Stimulated activated CD8-positive, alpha-beta memory T cell treated with anti-CD3 and anti-CD28 coated beads, Interleukin-4, amount 100 ng/mL, for 4 hours (primary cell): ENCODE data around the gene AMOTL2.

Source experiments
- DNase-seq, 2 donors: peaks; one replicate each; pipeline ENCODE4 v3.0.0-alpha.2; 2020; ENCODE audit warnings: low read depth in 2 of 2, low spot score in 1 of 2

Gene AMOTL2

DNA sequence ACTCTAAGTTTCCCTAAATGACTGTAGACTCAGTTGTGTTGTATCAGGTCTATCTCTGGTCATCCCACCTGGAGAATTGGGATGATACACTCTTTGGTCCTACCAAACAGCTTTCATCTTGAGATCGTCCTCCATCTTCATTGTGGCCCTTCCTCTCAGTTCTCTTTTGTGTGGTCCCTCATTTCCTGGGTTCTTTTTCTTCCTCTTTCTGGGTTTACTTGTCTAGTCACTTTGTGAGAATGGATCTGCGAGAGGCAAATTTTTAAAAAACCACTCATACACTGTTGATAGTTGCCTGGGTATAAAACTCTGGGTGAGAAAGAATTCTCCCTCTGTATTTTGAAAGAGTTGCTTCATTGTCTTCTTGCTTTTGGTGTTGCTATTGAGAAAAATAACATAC is 6.0 kb upstream of the AMOTL2 start:
- DNase-seq = no peak

GRCh38 chr3:134378818-134379217 is 4.6 kb upstream of the AMOTL2 start:
- DNase-seq = no peak

- no peak for DNase-seq
These were observed 4.1 kb upstream of the AMOTL2 start for GRCh38 chr3:134378384-134378783.

GRCh38 chr3:134377896-134378295 is 3.6 kb upstream of the AMOTL2 start:
- DNase-seq = no peak

GRCh38 chr3:134376786-134377426 is 2.7 kb upstream of the AMOTL2 start:
- DNase-seq = no peak

- DNase-seq = no peak
These were observed 2.1 kb upstream of the AMOTL2 start for GRCh38 chr3:134376385-134376765.

GRCh38 chr3:134375582-134376384 is 1.5 kb upstream of the AMOTL2 start:
- DNase-seq = no peak

- DNase-seq = no peak
These were observed 739 bp upstream of the AMOTL2 start for GRCh38 chr3:134374791-134375581.

DNA sequence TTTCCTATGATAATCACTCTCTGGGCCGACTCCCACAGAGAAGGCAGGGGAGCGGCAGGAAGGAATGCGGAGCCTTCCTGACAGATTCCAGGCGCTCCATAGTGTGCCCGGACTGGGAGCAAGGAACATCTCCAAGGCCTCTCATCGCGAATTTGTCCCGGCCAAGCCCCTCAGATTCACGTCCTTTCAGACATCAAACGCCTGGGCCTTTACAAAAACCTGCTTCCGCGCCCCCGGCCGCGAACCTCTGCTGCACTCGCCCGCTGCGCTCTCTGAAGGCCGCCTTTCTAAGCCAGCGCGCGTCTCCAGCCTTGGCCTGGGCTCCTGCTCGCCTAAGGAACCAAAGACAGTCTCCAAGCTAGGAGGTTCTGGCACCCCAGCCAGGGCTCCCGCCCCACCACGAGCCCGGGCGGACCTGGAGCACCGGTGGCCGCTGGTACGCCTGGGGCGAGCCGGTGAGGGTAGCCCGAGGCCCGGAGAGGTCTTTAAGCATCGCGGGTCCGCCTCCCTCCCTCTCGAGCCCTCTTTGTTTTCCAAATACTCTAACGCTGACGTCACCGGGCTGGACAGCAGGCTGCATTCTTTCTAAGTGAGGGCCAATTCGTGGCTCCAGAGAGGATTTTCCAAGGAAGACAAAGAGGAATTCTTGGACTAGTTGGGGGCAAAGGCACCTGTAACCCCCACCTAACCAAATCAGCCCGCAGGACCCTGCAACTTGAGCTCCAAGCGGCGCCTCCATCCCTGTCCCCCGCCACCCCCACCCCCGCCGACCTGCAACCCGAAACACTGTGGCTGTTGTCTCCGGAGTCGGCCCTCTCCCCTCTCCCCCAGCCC is 759 bp downstream of the AMOTL2 start:
- no peak for DNase-seq

DNA sequence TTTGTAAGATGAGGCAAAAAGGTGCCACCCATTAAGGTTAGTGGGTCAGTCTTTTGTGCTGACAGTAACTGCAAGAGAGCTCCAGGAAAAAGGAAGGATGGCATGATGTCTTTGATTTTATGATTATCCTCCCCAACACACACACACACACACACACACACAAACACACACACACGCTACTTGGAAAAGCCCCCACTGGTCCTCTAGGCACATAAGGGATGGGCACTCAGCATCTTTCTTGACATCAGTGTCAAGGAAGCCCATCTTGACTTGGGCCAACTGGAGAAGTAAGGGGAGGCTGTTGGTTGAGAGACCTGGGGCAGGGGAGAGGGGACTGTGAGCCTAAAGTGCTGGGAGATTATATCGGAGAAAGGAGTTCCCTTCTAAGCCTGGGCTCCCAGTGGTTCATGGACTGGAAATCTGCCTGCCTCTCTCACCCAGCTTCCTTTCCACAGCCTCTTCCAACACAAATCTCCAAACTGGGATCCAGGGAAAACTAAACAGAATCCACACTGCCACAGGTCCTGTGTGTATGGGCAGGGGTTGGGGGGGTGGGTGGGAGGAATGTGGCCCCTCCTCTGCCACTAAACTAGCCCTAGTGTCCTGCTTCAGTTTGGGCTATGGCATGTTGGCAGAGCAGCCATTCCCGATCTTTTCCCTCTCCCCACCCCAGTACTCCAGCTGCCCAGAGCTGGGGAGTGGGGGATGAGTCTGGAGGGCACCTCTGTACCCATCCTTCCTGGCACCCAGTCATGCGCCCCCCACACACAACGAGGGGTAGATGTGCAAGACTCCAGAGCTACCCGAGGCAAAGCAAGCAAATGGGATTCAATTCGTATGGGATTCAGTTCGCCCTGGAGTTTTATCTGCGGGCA is 1.6 kb downstream of the AMOTL2 start:
- no peak for DNase-seq

DNA sequence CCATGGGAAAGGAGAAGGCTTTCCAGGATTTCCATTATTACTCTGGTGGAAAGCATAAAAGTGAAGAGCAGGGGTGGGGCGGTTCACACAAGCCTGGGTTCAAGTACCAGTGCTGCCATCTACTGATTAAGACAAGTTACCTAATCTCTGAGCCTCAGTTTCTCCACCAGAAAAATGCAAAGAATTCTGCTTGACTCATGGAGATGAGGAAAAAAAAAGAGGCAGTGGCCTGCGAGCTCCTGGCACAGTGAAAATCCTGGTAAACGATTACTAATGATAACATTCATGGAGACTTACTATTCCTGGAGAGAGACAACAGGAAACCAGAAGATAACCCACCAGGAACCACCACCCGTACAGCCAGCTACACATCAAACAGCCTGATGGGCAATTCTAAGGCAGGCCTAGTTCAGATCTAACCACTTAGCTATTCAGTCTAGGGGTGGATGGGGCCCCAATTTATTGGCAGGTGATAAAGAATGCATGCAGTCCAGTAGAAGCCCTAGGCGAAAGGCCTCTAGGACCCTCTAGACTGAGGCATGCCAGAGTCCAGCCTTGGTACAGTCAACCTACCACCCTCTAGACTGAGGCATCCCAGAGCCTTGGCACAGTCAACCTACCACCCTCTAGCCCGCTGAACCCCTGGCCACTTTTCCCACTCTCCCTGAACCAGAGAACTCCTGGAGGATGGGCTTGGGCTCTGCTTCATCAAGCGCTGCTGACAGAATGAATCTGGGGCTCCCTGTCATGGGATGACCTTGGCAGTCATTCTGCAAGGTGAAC is 2.5 kb downstream of the AMOTL2 start:
- no peak for DNase-seq

DNA sequence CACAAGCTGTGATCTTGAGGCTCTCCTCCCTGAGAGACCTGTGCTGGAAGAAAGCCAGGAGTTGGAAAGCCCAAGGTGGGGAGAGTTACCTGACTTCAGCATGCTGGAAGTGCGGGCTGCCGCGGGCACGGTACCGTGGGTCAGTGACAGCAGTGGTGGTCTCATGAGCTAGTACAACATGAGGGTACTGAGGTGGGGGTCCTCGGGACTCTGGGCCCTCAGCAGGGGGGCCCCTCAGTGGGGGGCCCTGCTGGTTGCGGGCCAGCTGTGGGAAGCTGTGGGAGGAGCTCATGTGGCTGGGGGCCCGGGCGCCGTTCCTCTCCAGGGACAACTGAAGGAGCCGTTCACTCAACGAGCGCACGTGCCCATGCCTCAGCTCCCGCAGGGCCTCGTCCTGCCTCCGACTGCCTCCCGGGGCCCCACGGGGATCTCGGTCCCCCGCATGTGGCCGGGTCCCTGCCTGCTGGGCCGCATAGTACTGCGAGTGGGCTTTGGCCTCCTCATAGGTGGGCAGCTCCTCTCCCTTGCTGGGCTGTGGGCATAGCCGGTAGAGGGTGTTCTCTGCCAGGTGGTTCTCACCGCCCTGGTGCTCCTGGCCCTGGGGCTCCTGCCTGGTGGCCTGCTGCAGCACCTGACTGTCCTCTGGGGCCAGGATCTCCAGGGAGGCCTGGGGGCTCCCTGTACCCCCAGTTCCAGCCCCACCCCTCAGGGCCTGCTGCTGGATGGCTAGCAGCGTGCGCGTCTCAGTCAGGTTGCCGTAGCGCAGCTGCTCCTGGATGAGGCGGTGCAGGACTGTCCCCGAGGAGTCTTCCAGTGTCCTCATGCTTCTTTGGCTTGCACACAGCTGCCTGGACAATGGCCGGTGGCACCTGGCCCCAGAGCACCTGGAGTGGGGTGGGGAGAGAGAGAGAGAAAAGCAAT is 3.4 kb downstream of the AMOTL2 start:
- DNase-seq = no peak

GRCh38 chr3:134369861-134370596 is 4.2 kb downstream of the AMOTL2 start:
- no peak for DNase-seq

DNA sequence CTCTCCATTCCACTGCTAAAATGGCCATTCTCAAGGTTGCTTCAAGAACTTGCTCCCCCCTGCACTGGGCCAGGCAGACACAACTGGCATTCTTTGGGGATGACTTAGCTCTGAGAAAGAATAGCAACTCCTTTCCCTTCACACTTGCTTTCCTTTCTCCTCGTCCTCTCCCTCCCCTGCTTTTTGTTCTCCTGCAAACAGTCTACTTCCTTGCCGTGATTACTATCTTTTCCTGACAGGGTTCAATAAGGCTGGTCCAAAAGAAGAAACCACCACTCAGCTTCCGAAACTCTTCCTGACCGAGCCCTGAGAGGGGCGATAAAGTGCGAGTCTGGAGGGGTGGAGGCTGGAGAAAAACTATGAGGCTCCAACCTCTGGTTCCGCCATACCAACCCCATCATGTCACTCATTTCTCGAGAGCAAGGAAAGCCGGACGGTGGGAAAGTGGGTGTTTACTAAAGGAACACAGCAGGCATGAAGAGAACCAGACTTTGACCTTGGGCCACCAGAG is 5.0 kb downstream of the AMOTL2 start:
- no peak for DNase-seq

GRCh38 chr3:134368751-134369105 is 5.5 kb downstream of the AMOTL2 start:
- no peak for DNase-seq

DNA sequence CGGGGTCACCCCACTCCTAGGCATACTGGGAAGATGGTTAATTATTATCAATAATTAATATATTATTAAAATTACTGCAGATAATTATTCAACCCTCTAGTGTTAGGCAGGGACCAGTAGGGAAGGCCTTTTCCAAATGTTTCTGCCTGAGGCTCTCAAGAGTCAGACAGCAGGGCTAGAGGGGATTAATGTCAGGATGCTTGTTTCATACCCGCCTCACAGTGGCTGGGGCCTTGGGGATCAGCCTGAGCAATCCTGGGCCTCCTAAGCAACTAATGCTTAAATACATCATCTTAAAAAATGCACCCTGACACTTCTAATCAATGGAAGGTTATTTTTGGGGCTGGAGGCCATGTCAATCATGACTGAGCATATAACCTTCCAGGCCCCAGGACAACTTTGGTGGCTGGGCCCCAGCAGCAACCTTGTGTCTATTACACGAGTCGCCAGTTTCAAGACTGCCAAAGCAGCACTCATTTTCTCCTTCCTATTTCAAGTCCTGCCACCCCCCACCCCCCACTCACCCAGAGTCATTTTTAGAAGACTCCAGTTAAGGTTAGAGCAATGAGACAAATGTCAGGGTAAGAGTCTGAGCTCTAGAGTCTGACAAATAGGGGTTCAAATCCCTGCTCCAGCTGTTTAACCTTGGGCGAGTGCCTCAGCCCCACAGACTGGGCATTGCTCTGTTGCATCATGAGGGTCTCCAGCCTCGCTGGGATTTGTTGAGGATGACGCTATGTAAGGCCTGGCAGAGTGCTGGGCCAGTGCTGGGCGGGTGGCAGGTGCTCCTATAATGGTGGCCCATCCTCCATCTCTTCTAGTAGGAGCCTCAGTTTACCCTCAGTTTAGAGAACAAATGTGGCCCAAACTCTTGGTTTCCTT is 6.1 kb downstream of the AMOTL2 start:
- DNase-seq = no peak
